ENCODE data around the gene CYBC1. TPM values are rescaled to one million over a fixed set of nuclear protein-coding genes. Genes with fewer than 3 reads are reported as not detected.

CYBC1 gene
- total RNA-seq, 3 donors from 2014 or later (not counting 1 experiment from before 2014, with no cell fraction given), result 168 to 219 (median 192) TPM

DNA sequence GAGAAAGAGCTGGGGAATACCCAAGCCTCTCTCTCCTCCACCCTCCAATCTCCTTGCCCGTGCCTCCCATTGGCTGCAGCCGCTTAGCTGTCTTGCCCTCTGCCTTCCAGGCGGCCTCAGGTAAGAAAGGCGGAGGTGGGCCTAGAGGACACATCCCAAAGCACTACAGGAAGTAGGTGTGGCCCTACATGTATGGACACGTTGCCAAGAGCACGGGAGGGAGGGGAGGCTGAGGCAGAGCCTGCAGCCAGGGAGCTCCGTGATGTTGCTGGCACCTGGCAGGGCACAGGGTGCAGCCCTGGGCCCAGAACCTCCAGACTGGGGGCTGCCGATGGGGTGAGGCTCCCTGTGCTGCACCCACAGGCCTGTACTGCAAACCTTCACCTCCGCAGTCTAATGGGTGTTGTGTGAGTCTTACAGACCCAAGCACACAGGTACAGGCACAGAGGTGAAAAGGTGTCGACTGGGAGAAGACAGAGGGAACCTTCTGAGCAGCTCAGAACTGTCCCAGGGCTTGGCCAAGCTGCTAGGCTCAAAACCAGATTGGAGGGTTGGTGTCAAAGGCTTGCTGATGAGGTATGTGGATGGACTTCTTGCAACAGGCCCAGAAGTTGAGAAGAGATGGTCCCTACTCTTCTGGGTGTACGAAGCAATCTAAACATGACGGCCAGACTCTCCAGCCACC, 45.4 kb upstream of the CYBC1 start:
- DNase-seq (peak in 1 of 2 donors; percentile 34), ATAC-seq (no peak)
- TF ChIP-seq, protein P1, sequence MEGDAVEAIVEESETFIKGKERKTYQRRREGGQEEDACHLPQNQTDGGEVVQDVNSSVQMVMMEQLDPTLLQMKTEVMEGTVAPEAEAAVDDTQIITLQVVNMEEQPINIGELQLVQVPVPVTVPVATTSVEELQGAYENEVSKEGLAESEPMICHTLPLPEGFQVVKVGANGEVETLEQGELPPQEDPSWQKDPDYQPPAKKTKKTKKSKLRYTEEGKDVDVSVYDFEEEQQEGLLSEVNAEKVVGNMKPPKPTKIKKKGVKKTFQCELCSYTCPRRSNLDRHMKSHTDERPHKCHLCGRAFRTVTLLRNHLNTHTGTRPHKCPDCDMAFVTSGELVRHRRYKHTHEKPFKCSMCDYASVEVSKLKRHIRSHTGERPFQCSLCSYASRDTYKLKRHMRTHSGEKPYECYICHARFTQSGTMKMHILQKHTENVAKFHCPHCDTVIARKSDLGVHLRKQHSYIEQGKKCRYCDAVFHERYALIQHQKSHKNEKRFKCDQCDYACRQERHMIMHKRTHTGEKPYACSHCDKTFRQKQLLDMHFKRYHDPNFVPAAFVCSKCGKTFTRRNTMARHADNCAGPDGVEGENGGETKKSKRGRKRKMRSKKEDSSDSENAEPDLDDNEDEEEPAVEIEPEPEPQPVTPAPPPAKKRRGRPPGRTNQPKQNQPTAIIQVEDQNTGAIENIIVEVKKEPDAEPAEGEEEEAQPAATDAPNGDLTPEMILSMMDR (IDR thresholded peaks at IDR 0.05), result no peak
- Histone ChIP-seq H3K4me3 (ENCODE audit: low read length) (no peak overlapping the region), H3K36me3 (ENCODE audit: control insufficient read depth, insufficient read depth, low read length) (no peaks in the 10 kb centered on the region), H3K27me3 (ENCODE audit: control insufficient read depth, insufficient read depth, low read length) (no peaks in the 10 kb centered on the region), H3K4me1 (ENCODE audit: control insufficient read depth, insufficient read depth, low read length) (peaks cover 41% of the 10 kb centered on the region), H3K27ac (ENCODE audit: low read length) (peak overlapping the region; percentile 83), H3K9me3 (ENCODE audit: control insufficient read depth, insufficient read depth, low read length) (no peaks in the 10 kb centered on the region)
- intact Hi-C loops (cut with micrococcal nuclease), result no loop called here
- H3K27me3 Mint-ChIP-seq (ENCODE audit: low read depth in 2 of 2), result no peaks in the 10 kb centered on the region
- H3K36me3 Mint-ChIP-seq, result no peaks in the 10 kb centered on the region
- WGBS (ENCODE audit: insufficient coverage), result 90% methylated on average over 12 of the region's 12 CpGs
- H3K4me3 Mint-ChIP-seq, result peak overlapping the region; percentile 76
- H3K4me1 Mint-ChIP-seq, result peaks cover 21 to 47% of the 10 kb centered on the region in 2 donors
- H3K27ac Mint-ChIP-seq, result peak overlapping the region; percentile 85 to 90
- no peaks in the 10 kb centered on the region for H3K9me3 Mint-ChIP-seq

GRCh38 chr17:82494236-82495055, 43.9 kb upstream of the CYBC1 start:
- H3K36me3 Mint-ChIP-seq, result no peaks in the 10 kb centered on the region
- H3K4me3 ChIP-seq (ENCODE audit: low read length), result no peak overlapping the region
- H3K4me1 ChIP-seq (ENCODE audit: control insufficient read depth, insufficient read depth, low read length), result peaks cover 41% of the 10 kb centered on the region
- DNase-seq (peak; percentile 92 to 93), ATAC-seq (peak; percentile 72 to 87 (median 85))
- H3K4me1 Mint-ChIP-seq, result peaks cover 21 to 46% of the 10 kb centered on the region in 2 donors
- H3K36me3 ChIP-seq (ENCODE audit: control insufficient read depth, insufficient read depth, low read length), result no peaks in the 10 kb centered on the region
- no peaks in the 10 kb centered on the region for H3K27me3 ChIP-seq (ENCODE audit: control insufficient read depth, insufficient read depth, low read length)
- intact Hi-C loops (cut with micrococcal nuclease), result loop anchor here (1.0 kb wide), 1 partner anchor 142 kb away; no protein-coding TSS in a partner anchor
- peak overlapping the region; percentile 87 to 93 for H3K27ac Mint-ChIP-seq
- TF ChIP-seq, protein P1 (IDR thresholded peaks at IDR 0.05), result peak; percentile 89
- 16% methylated on average over 17 of the region's 17 CpGs for WGBS (ENCODE audit: insufficient coverage)
- H3K4me3 Mint-ChIP-seq, result peak overlapping the region; percentile 74
- no peaks in the 10 kb centered on the region for H3K9me3 ChIP-seq (ENCODE audit: control insufficient read depth, insufficient read depth, low read length)
- H3K27ac ChIP-seq (ENCODE audit: low read length), result peak overlapping the region; percentile 50
- no peaks in the 10 kb centered on the region for H3K27me3 Mint-ChIP-seq (ENCODE audit: low read depth in 2 of 2)
- no peaks in the 10 kb centered on the region for H3K9me3 Mint-ChIP-seq

DNA sequence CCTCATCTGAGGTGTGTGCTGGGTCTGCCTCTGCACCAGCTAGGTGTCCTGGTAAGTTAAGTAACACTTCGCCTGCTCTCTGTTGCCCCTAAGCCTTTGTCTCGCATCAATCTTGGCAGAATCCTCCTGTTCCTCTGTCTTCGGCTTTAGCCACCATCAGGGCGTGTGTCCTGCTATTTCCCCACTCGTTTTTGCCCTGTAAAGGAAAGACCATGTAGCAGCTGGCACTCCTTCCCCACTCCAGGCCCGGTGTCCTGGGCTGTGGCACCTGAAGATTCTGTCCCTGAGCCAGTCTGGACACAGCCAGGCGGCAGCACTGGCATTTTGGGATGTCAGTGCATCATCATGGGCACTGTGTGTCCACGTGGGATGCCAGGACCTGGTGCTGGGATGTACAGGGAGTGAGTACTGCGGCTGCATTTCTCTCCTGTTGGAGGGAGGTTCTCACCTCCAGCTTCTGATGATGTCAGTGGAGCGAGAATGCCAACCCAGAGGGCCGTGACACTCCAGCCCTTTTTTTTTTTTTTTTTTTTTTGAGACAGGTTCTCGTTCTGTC, 42.8 kb upstream of the CYBC1 start:
- H3K36me3 ChIP-seq (ENCODE audit: control insufficient read depth, insufficient read depth, low read length), result peaks cover 5% of the 10 kb centered on the region
- no peaks in the 10 kb centered on the region for H3K9me3 Mint-ChIP-seq
- no peaks in the 10 kb centered on the region for H3K27me3 ChIP-seq (ENCODE audit: control insufficient read depth, insufficient read depth, low read length)
- no peaks in the 10 kb centered on the region for H3K9me3 ChIP-seq (ENCODE audit: control insufficient read depth, insufficient read depth, low read length)
- peaks cover 21 to 41% of the 10 kb centered on the region in 2 donors for H3K4me1 Mint-ChIP-seq
- intact Hi-C loops (cut with micrococcal nuclease), result no loop called here
- TF ChIP-seq, protein P1 (IDR thresholded peaks at IDR 0.05), result no peak
- DNase-seq, result no peak
- no peak overlapping the region for H3K27ac ChIP-seq (ENCODE audit: low read length)
- 91% methylated on average over 12 of the region's 12 CpGs for WGBS (ENCODE audit: insufficient coverage)
- H3K4me3 Mint-ChIP-seq, result no peak overlapping the region
- no peaks in the 10 kb centered on the region for H3K36me3 Mint-ChIP-seq
- H3K4me1 ChIP-seq (ENCODE audit: control insufficient read depth, insufficient read depth, low read length), result peaks cover 32% of the 10 kb centered on the region
- ATAC-seq, result no peak
- peak overlapping the region; percentile 87 to 93 for H3K27ac Mint-ChIP-seq
- no peak overlapping the region for H3K4me3 ChIP-seq (ENCODE audit: low read length)
- no peaks in the 10 kb centered on the region for H3K27me3 Mint-ChIP-seq (ENCODE audit: low read depth in 2 of 2)
